ENCODE results near the gene ALDH1A1. TPM values are rescaled to one million over a fixed set of nuclear protein-coding genes. Genes with fewer than 3 reads are reported as not detected.
A peak's percentile ranks its signal among the peaks of the same experiment; 100 is the strongest.

The ALDH1A1 gene
- total RNA-seq, 1 experiment from 2014 or later = 158 TPM

GRCh38 chr9:72898784-72899733 lies 53.8 kb downstream of the ALDH1A1 start:
- no peak for DNase-seq (ENCODE audit: extremely low read depth, low read depth)

- no peak for DNase-seq (ENCODE audit: extremely low read depth, low read depth)
These were observed 54.5 kb downstream of the ALDH1A1 start for GRCh38 chr9:72898360-72898759.

GRCh38 chr9:72897069-72897649 lies 55.7 kb downstream of the ALDH1A1 start:
- no peak for DNase-seq (ENCODE audit: extremely low read depth, low read depth)

GRCh38 chr9:72896439-72896838 lies 56.4 kb downstream of the ALDH1A1 start:
- no peak for DNase-seq (ENCODE audit: extremely low read depth, low read depth)

GRCh38 chr9:72895122-72895521 lies 57.7 kb downstream of the ALDH1A1 start:
- no peak for DNase-seq (ENCODE audit: extremely low read depth, low read depth)

GRCh38 chr9:72894342-72894741 lies 58.5 kb downstream of the ALDH1A1 start:
- DNase-seq (ENCODE audit: extremely low read depth, low read depth) = no peak

GRCh38 chr9:72893437-72893836 lies 59.4 kb downstream of the ALDH1A1 start:
- DNase-seq (ENCODE audit: extremely low read depth, low read depth) = no peak

GRCh38 chr9:72891043-72891442 lies 61.8 kb downstream of the ALDH1A1 start:
- DNase-seq (ENCODE audit: extremely low read depth, low read depth) = no peak

GRCh38 chr9:72888943-72889342 lies 63.9 kb downstream of the ALDH1A1 start:
- no peak for DNase-seq (ENCODE audit: extremely low read depth, low read depth)

GRCh38 chr9:72888067-72888466 lies 64.8 kb downstream of the ALDH1A1 start:
- no peak for DNase-seq (ENCODE audit: extremely low read depth, low read depth)

- no peak for DNase-seq (ENCODE audit: extremely low read depth, low read depth)
These were observed 66.5 kb downstream of the ALDH1A1 start for GRCh38 chr9:72886386-72886785.

- DNase-seq (ENCODE audit: extremely low read depth, low read depth) = no peak
These were observed 68.3 kb downstream of the ALDH1A1 start for GRCh38 chr9:72884508-72884907.

GRCh38 chr9:72883875-72884274 lies 69.0 kb downstream of the ALDH1A1 start:
- no peak for DNase-seq (ENCODE audit: extremely low read depth, low read depth)

- no peak for DNase-seq (ENCODE audit: extremely low read depth, low read depth)
These were observed 70.6 kb downstream of the ALDH1A1 start for GRCh38 chr9:72882117-72882775.

GRCh38 chr9:72880821-72881220 lies 72.0 kb downstream of the ALDH1A1 start:
- no peak for DNase-seq (ENCODE audit: extremely low read depth, low read depth)

GRCh38 chr9:72875221-72875620 lies 77.6 kb downstream of the ALDH1A1 start:
- DNase-seq (ENCODE audit: extremely low read depth, low read depth) = no peak

- DNase-seq (ENCODE audit: extremely low read depth, low read depth) = no peak
These were observed 78.5 kb downstream of the ALDH1A1 start for GRCh38 chr9:72874344-72874743.

- DNase-seq (ENCODE audit: extremely low read depth, low read depth) = no peak
These were observed 79.4 kb downstream of the ALDH1A1 start for GRCh38 chr9:72873456-72873855.

- no peak for DNase-seq (ENCODE audit: extremely low read depth, low read depth)
These were observed 80.1 kb downstream of the ALDH1A1 start for GRCh38 chr9:72872718-72873117.

GRCh38 chr9:72871685-72872084 lies 81.2 kb downstream of the ALDH1A1 start:
- peak; percentile 31 for DNase-seq (ENCODE audit: extremely low read depth, low read depth)

- no peak for DNase-seq (ENCODE audit: extremely low read depth, low read depth)
These were observed 88.5 kb downstream of the ALDH1A1 start for GRCh38 chr9:72864327-72864726.
